Glutamatergic neuron (in vitro differentiated cells): Measurements from ENCODE around the gene CAPN12. TPM values are rescaled to one million over a fixed set of nuclear protein-coding genes. Genes with fewer than 3 reads are reported as not detected.
A peak's percentile ranks its signal among the peaks of the same experiment; 100 is the strongest.

Experiments
- DNase-seq: peaks from one replicate; pipeline ENCODE4 v3.0.0; 2022
- H3K27ac Mint-ChIP-seq: one replicate; pipeline ENCODE4 v1.8.0; 2020; ENCODE audit warnings: mild to moderate bottlenecking, mixed read lengths, inconsistent platforms; ENCODE audit not compliant: unreplicated experiment
- H3K27me3 Mint-ChIP-seq: one replicate; pipeline ENCODE4 v1.8.0; 2020; ENCODE audit warnings: mild to moderate bottlenecking, moderate library complexity, mixed read lengths, inconsistent platforms; ENCODE audit not compliant: unreplicated experiment
- H3K36me3 Mint-ChIP-seq: one replicate; pipeline ENCODE4 v1.8.0; 2020; ENCODE audit warnings: mild to moderate bottlenecking, mixed read lengths, inconsistent platforms; ENCODE audit not compliant: unreplicated experiment
- H3K4me1 Mint-ChIP-seq: one replicate; pipeline ENCODE4 v1.8.0; 2020; ENCODE audit warnings: mild to moderate bottlenecking, low read depth, mixed read lengths, inconsistent platforms; ENCODE audit not compliant: unreplicated experiment
- H3K4me3 Mint-ChIP-seq: one replicate; pipeline ENCODE4 v1.8.0; 2020; ENCODE audit warnings: mild to moderate bottlenecking, mixed read lengths, inconsistent platforms; ENCODE audit not compliant: unreplicated experiment
- H3K9me3 Mint-ChIP-seq: one replicate; pipeline ENCODE4 v1.8.0; 2020; ENCODE audit warnings: mild to moderate bottlenecking, moderate library complexity, mixed read lengths, inconsistent platforms; ENCODE audit not compliant: unreplicated experiment
- CTCF ChIP-seq: fragments of 200-600 bp; sonication (generic); IDR thresholded peaks from one replicate; pipeline ENCODE4 v1.5.0; 2021; ENCODE audit not compliant: partially characterized antibody, unreplicated experiment
- total RNA-seq: library from RNA; stranded (reverse); fragmentation: NEBNext Ultra II Directional; extraction: Animal tissue kit (Norgen Biotek cat#: 25700); gene quantifications from one replicate; pipeline ENCODE4 v1.2.1, GENCODE V29; 2021; ENCODE audit not compliant: unreplicated experiment

The CAPN12 gene
- total RNA-seq, 1 donor from 2014 or later, result 4.8 TPM

DNA sequence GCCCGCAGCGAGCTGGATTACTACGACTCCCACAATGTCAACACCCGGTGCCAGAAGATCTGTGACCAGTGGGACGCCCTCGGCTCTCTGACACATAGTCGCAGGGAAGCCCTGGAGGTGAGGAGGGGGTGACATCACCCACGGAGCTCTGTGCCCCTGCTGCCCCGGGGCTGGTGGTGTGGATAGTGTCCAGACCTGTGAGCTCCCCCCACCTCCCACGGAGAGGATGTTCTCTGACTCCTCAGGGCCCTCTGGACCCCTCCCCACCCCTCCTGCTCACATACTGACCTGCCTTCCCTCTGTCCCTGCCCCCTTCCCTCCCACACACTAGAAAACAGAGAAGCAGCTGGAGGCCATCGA, 20.7 kb downstream of the CAPN12 start:
- TF ChIP-seq CTCF, result no peak
- Mint-ChIP-seq H3K27me3 (peaks cover 8% of the 10 kb centered on the region), H3K4me1 (no peaks in the 10 kb centered on the region), H3K4me3 (no peak overlapping the region), H3K27ac (peak overlapping the region; percentile 43), H3K9me3 (peaks cover 3% of the 10 kb centered on the region), H3K36me3 (no peaks in the 10 kb centered on the region)
- DNase-seq, result no peak

DNA sequence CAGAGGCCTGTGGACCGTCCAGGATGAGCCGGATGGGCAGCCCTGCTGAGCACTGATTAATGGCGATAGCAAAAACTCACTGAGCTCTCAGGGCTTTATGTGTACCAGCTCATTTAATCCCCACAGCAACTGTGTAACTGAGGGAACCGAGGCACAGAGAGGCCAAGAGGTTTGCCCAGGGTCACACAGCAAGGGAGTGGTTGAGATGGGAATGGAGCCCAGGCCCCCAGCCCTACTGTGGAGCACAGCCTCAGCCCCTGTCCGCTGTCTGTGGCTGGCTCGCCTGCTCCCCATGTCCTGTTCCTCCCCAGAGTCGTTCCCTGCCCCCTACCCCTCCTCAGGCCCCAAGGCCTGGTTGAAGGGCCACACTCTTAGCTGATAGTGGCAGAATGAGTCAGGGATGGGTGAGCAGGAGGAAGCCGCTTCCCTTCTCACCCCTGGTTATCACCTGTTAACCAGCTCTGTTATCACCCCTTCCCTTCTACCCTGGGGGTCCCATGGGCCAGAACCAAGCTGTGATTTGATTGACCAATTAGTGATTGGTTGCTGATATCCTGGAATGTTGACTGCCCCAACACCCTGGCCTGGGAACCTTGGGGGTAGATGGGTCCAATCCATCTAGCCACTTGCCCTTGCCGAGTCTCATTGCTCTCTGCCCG, 21.2 kb downstream of the CAPN12 start:
- H3K36me3 Mint-ChIP-seq, result no peaks in the 10 kb centered on the region
- no peak overlapping the region for H3K4me3 Mint-ChIP-seq
- no peak for DNase-seq
- H3K27me3 Mint-ChIP-seq, result peaks cover 10% of the 10 kb centered on the region
- no peaks in the 10 kb centered on the region for H3K4me1 Mint-ChIP-seq
- H3K27ac Mint-ChIP-seq, result peak overlapping the region; percentile 43
- TF ChIP-seq CTCF, result no peak
- peaks cover 3% of the 10 kb centered on the region for H3K9me3 Mint-ChIP-seq

DNA sequence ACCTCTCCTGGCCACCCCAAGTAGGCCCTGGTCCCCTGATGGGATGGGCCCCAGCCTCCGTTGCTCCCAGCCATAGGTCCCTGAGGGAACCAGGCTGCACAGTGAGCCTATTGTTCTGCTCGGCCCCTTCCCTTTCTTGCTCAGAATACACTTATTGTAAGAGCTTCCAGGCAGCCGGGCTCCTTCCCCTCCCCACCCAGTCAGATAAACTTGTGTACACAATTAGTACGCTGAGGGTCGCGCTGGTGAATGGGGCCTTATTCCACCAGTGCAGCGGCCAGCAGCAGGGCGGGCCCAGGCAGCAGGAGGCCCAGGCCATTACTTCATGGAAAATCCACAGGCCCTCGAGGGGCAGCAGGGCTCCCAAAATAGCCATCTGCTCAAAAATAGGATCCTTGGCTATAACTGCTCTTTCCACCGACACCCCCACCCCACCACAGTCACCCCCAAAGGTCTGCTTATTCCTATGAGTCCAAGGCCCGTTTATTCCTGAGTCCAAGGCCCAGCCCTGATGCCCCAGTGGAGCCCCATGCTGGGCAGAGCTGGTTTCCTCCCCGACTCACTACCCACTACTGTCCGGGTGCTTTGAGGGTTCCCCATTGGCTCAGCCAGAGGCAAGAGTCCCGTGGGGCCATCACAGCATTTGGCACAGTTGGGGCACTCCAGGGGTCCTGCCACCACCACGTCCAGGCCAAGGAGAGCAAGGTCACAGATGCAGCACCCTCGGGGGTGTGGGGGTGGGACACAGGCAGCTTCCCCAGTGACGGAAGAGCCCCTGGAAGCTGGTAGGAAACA, 22.1 kb downstream of the CAPN12 start:
- peaks cover 10% of the 10 kb centered on the region for H3K27me3 Mint-ChIP-seq
- peak overlapping the region; percentile 70 for H3K27ac Mint-ChIP-seq
- H3K9me3 Mint-ChIP-seq, result peaks cover 3% of the 10 kb centered on the region
- DNase-seq, result no peak
- H3K36me3 Mint-ChIP-seq, result no peaks in the 10 kb centered on the region
- TF ChIP-seq CTCF, result no peak
- no peak overlapping the region for H3K4me3 Mint-ChIP-seq
- H3K4me1 Mint-ChIP-seq, result no peaks in the 10 kb centered on the region

- H3K4me3 Mint-ChIP-seq, result no peak overlapping the region
- no peak for DNase-seq
- H3K4me1 Mint-ChIP-seq, result no peaks in the 10 kb centered on the region
- no peak overlapping the region for H3K27ac Mint-ChIP-seq
- peaks cover 3% of the 10 kb centered on the region for H3K9me3 Mint-ChIP-seq
- no peak for TF ChIP-seq CTCF
- H3K36me3 Mint-ChIP-seq, result no peaks in the 10 kb centered on the region
- peaks cover 7% of the 10 kb centered on the region for H3K27me3 Mint-ChIP-seq
Measured at GRCh38 chr19:38721496-38721895, 22.8 kb downstream of the CAPN12 start.

DNA sequence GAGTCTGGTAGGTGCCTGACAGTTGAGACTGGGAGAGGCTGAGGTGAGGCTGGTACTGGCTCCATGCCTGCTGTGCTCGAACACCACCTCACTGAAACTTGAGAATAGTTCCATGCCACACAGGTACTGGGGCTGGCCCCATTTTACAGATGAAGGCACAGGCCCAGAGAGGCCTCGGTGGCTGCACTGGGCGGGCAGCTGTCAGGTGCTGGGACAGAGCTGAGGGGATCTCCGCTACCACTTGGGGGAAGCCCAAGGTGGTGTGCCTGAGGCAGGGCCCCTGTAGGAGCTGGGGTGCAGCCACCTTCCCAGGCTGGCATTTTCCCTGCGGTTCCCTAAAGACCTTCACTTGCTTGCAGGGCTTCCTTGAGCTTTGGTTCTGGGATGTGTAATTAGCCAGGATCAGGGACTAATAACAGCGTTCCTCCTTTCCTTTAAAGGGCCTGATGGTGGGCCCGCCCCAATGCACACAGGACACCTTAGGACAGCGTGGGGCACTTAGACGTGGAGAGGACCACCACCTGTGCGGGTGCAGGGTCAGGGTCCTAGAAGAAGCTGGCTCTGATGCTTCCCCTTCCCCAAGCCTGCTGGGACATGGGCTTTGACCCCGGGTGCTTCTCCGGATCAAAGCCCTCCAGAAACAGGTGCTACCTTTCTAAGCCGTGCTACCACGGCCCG, 23.6 kb downstream of the CAPN12 start:
- Mint-ChIP-seq H3K36me3 (no peaks in the 10 kb centered on the region), H3K4me1 (no peaks in the 10 kb centered on the region), H3K27ac (peak overlapping the region; percentile 28), H3K27me3 (peaks cover 7% of the 10 kb centered on the region), H3K9me3 (peaks cover 3% of the 10 kb centered on the region), H3K4me3 (no peak overlapping the region)
- TF ChIP-seq CTCF, result no peak
- no peak for DNase-seq
